ENCODE data around the gene P2RY8.

DNA sequence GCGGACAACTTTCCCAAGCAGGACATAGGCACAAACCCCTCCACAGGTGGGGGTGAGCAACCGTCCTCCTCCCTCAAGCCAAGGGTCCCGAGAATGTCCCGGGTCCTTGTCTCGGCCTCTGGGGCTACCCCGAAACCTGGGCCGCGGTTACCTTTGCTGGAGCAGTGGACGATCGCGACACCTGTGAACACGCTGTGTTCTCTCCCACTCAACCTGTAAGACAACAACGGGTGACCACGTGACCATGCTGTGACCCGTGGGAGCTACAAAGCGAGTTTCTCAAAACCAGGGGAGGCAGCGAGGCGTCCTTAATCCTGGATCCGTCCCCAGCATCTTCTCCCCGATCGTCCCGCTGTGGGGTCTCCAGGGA lies 102.1 kb downstream of the P2RY8 start:
- TF ChIP-seq, protein P1, sequence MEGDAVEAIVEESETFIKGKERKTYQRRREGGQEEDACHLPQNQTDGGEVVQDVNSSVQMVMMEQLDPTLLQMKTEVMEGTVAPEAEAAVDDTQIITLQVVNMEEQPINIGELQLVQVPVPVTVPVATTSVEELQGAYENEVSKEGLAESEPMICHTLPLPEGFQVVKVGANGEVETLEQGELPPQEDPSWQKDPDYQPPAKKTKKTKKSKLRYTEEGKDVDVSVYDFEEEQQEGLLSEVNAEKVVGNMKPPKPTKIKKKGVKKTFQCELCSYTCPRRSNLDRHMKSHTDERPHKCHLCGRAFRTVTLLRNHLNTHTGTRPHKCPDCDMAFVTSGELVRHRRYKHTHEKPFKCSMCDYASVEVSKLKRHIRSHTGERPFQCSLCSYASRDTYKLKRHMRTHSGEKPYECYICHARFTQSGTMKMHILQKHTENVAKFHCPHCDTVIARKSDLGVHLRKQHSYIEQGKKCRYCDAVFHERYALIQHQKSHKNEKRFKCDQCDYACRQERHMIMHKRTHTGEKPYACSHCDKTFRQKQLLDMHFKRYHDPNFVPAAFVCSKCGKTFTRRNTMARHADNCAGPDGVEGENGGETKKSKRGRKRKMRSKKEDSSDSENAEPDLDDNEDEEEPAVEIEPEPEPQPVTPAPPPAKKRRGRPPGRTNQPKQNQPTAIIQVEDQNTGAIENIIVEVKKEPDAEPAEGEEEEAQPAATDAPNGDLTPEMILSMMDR (IDR thresholded peaks at IDR 0.05 in 8 of 11, conservative IDR thresholded peaks at IDR 0.05 in 3 of 11), result no peak
- no peak for TF ChIP-seq POLR2AphosphoS5 (IDR thresholded peaks at IDR 0.05)
- no peak for TF ChIP-seq POLR2A (IDR thresholded peaks at IDR 0.05)

Data from spleen (tissue), 7 donors.